ENCODE results near the gene BBOX1.
"Not testable (repeated sequence)": the region's sequence is repeated elsewhere in the genome, so short reads cannot be mapped to it uniquely, and the experiment has no call there.

The BBOX1 gene

DNA sequence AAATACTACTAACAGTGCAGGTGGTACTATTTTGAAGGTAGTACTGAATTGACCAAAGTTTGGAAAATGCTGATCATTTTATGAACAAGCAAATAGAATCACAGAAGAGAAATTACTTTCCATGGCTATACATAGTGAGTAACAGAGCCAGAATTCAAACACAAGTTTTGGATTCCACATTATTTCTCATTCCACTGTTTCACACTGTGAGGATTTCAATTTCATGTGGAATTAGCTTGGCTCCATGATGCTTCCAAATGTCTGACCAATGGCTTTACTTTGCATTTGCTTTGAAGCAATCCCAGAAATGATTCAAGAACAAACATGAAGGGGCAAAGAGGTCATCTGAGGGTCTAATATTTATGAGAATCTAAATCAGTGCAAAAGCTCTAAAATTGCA is 98.1 kb downstream of the BBOX1 start:
- no peak for DNase-seq

DNA sequence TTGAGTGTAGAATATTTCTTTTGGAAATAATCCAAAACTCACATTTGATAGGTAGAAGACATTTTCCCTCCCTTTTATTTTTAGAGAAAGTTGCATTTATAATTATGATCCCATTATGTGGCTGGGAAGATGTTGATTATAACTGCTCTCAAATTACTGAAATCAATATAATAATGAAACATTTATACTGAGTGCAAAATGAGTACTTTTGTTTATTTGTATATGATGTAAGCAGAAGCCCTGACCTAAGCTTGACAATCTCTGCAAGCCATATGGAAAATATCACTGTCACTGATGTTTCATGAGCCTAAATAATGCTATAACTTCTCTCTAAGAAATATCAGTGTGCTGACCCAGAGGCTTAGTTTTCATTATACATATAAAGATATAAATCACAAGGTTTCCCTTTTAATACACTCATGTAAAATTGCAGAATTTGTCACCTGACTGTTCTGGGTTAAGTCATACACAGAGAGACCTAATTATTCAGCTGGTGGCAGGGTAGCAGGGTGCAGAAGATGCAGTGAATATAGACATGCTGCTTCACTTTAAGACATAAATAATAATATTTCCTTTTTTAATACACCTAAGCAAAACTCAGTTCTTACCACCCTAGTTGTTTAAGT is 99.2 kb downstream of the BBOX1 start:
- no peak for DNase-seq

DNA sequence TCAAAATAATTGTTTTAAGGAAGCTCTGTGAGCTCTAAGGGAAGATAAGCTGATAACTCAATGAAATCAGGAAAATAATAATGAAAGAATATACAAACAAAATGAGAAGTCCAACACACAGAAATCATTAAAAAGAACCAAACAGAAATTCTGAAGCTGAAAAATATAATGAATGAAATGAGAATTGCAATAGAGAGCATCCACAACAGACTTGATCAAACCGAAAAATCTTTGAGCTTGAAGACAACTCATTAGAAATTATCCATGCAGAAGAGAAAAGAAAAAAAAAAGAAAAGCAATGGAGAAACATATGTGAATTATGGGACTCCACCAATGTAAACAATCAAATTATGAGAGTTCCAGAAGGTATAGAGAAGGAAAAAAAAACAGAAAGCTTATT is 101.0 kb downstream of the BBOX1 start:
- DNase-seq: no peak

DNA sequence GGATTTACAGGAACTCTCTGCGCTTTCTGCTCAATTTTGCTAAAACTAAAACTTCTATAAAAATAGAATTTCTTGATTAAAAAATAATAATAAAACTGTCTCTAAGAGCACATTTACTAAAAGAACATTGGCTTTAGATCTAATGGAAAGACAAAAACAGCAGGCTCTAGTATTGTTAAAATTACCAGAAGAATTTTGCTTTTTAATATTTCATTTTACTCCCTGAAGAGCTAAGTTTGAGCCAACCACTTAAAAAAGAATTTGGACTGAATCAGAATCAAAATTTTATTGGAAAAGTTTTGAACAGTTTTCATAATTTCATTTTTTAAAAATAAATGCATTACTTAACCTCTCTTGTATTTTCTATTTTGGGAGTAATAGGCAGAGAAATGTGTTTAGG is 107.3 kb downstream of the BBOX1 start:
- no peak for DNase-seq

DNA sequence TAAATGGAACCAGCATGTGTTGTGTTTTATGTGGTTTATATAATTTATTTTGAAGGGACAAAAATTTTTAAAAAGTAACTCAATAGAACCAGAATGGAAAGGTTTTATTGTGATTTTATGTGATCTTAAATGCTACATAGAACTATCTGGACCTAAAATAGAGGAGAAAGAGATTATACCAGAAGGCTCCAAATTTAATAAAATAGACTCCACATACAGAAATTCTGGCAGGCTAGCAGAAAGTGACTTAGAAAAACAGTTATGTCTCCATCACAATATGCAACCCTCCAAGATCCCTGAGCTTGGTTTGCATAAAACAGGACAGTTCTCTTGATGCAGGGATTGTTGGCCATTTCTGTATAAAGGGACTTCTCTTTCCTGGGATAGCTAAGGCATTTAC is 107.9 kb downstream of the BBOX1 start:
- no peak for DNase-seq

DNA sequence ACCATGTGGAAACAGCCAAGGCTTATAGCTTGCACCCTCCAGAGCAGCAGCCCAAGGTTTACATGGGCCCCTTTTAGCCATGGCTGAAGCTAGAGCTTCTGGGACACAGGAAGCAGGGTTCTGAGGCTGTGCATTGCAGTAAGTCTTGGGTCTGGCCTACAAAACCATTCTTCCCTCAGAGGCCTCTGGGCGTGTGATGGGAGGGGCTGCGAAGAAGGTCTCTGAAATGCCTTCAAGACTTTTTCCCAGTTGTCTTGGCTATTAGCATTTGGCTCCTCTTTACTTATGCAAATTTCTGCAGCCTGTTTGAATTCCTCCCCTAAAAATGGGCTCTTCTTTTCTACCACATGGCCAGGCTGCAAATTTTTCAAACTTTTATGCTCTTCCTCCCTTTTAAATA is 109.5 kb downstream of the BBOX1 start:
- no peak for DNase-seq

DNA sequence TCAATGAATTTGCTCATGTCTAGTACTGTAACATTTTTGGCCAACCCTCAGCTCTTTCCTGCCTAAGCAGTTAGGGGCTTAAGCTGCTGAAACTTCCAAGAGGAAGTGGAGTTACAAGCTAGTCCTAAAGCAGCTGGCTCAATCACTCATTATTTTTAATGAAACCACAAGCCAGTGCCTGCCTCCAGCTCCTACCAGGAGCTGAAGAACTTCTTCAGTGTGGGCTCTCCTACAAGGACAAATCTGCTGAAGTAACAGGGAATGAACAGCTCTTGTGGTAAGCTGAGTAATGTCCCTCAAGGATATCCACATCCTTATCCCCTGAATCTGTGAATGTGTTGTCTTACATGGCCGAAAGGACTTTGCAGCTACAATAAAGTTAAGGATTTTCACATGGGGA is 112.5 kb downstream of the BBOX1 start:
- DNase-seq: no peak

DNA sequence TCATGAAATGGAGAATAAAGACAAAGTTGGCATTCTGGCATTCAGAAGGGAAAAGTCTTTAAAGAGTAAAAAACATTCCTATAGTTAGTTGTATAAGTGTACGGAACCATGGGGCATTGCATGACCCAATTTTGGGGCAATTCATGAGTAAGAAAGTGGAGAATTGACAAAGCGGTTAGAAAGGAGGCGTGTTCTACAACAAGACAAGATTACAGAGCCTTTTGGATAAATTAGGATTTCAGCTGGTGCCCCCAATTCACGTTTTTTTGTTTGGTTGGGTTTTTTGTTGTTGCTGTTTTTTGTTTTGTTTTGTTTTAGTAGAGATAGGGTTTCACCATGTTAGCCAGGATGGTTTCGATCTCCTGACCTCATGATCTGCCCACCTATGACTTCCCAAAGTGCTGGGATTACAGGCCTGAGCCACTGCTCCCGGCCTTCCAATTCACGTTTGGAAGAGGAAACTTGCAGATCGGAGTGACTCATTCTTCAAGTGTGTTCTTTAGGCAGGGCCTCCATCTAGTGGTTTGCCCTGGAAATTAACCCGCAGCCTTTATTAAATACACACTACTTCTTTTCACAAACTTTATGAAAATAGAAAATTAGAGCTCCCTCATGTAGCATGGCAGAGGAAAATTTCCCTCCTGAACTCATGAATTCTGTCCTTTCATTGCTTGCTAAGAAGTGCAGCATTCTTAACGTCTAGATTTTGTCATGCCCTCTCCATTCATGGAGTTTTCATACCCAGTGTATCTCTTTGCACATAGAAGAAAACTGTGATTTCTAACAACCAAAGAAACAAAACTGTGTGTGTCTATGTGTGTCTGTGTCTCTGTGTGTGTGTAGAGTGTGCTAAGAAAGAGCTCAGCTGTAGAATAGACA is 118.1 kb downstream of the BBOX1 start:
- peak; percentile 86 for DNase-seq

DNA sequence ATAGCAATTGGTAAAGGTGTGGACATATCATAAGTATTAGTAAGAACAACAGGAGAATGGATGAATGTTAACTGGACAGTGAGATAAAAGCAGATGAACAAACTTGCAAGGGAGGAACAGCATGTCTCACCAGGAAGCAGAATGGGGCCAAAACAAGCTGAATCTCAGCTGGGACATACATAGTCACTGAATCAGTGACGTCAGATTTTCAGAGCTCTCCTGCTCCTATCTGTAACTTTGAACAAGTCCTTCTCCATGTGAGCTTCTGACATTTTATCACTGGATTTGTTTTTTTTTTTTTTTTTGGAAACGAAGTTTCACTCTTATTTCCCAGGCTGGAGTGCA is 118.7 kb downstream of the BBOX1 start:
- no peak for DNase-seq

DNA sequence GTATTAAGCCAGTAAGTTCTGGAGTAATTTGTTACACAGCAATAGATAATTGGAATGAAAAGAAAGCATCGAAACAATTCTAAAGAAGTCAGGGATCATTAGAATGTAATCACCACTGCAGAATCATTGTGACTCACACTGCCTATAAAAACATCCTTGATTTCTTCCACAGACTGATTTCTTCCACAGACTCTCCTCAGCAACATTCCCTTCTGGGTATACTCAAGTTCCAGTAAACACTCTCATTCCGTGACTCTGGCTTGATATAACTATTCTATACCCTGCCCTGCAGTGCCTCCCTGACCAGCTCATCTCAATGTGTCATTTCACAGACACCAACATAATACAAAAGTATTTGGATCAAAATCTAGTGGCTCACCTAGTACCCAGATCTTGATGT is 120.5 kb downstream of the BBOX1 start:
- DNase-seq: no peak

DNA sequence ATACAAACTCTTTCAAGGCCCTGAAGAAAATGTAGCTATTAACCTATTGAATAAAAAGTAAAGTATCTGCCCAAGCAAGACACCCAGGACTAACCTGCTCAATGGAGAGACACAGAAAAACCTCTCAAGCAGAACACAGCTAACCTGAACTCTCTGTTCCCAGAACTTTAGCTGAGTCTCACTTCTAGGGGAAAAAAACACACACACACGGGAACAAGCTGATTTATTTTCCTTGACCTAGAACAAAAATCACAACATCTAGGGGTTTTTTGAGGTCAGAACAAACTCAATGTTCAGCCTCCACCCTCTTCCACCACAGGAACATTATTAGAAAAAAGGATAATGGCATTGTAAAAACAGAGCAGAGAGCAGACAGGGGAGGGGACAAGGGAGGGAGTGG is 121.6 kb downstream of the BBOX1 start:
- DNase-seq: no peak

DNA sequence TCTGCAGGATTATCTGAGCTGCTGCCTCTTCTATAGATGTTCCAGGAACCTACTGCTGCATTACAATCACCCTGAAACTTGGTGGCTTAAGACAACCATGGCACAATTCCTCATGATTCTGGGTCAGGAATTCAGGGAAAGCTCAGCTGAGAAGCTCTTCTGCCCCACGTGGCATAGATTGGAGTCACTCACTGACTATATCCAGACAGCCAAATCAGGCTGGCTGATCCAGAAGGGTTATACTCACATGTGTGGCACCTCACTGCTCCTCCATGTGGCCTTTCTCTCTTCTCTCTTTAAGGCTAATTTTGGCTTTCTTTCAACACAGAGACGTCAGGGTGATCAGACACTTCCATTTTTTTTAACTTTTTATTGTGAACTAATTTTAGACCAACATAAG is 125.5 kb downstream of the BBOX1 start:
- no peak for DNase-seq

DNA sequence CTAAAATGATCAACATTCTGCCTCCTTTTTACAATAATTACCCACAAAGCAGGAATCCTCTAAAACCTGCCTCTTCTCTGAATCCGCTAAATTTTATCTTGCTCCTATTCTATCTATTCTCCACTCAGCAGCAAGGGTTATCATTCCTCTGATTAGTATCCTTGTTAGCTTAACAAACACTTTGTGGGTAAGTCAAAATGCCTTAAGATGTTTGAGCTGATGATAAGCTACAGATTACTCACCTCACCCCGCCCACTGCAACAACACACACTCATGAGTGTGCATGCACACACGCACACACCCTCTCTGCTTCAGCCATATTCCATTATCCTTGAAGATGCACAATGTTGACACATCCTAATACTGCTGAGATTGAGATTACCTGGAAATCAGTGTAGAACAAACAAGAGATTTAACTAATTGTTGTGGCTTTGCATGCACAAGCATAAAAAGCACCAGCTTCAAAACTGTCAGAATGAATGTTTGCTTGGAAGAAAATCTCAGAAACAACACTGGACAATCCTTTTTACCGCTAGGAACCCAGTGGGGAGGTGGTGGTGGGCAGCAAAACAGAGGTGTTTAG is 130.9 kb downstream of the BBOX1 start:
- DNase-seq: no peak

DNA sequence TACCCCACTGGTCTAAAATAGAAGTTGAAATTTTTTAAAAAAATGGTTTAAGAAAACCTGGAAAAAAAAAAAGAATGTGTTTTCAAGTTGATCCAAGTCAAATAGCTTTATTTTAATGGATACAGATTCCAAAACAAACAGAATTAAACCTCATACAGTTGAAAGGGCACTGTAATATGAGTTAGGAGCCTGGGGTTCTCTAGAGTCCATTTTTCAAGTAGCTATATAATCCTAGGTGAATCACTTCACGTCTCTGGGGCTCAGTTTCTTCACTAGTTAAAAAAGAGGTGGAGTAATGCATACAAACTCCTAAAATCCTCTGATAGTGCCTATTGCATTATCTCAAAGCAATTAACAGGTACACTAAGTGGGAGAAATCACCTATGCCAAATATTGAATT is 132.9 kb downstream of the BBOX1 start:
- peak; percentile 44 for DNase-seq

DNA sequence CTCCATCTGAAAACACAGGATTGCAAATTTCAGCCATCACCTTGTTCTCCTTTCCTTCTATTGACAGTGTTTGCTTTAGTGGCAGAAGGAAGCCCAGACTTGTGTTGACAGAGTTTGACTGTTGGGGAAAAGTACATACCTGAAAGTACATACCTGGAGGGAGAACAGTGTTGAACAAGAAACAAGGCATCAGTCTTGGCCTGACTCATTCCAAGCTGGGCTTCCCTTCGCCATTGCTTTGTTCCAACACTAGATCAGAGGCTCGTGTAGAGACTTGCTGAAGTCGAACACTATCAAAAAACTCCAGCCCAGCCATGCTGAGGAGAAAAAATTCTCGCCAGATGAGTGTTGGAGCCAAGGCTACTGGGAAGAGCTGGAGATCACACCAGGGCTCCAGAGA is 133.4 kb downstream of the BBOX1 start:
- DNase-seq: peak; percentile 62

DNA sequence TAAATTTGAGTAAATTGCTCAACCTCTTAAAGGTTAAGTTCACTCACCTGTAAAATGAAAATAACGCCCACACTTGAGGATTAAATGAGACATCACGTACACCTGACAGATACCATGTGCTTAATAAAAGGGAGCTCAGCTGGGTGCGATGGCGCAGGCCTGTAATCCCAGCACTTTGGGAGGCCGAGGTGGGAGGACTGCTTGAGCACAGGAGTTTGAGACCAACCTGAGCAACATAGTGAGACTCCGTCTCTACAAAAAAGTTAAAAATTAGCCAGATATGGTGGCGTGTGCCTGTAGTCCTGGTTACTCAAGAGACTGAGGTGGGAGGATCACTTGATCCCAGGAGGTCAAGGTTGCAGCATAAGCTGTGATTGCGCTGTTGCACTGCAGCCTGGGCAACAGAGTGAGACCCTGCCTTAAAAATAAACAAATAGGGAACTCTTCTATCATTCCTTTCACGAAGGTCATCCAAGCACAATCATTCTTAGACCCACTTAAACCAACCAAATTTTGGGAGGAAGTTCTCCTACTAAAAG is 134.1 kb downstream of the BBOX1 start:
- peak; percentile 40 for DNase-seq

DNA sequence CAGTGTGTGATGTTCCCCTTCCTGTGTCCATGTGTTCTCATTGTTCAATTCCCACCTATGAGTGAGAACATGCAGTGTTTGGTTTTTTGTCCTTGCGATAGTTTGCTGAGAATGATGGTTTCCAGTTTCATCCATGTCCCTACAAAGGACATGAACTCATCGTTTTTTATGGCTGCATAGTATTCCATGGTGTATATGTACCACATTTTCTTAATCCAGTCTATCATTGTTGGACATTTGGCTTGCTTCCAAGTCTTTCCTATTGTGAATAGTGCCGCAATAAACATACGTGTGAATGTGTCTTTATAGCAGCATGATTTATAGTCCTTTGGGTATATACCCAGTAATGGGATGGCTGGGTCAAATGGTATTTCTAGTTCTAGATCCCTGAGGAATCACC is 134.9 kb downstream of the BBOX1 start:
- DNase-seq: not testable (repeated sequence)
